T follicular helper cell (primary cell): ENCODE results near the gene ESPN.

Experiments used
- DNase-seq: peaks from one replicate; pipeline ENCODE4 v3.0.0-alpha.2; 2020; ENCODE audit warnings: low read depth

Gene ESPN

DNA sequence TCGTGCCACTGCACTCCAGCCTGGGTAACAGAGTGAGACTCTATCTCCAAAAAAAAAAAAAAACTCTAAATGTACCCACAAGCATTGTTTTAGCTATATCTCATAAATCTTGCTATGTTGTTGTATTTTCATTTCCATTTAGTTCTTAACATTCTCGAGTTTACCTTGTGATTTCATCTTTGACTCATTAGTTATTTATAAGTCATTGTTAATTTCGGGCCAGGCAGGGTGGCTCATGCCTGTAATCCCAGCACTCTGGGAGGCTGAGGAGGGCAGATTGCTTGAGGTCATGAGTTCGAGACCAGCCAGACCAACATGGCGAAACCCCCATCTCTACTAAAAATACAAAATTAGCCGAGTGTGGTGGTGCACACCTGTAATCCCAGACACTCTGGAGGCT, 16.6 kb upstream of the ESPN start:
- no peak for DNase-seq

DNA sequence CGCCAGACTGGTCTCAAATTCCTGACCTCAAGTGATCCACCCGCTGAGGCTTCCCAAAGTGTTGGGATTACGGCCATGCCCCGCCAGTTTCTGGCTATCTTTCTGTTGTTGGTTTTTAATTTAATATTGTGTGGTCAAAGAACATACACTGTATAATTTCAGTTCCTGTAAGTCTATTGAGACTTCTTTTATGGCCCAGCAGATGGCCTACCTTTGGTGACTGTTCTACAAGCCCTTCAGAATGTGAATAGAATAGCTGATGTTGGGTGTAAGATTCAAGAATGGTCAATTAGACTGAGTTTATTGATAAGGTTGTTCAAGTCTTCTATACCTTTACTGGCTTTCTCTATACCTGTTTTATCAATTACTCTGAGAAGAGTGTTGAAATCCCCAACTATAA, 15.5 kb upstream of the ESPN start:
- no peak for DNase-seq

DNA sequence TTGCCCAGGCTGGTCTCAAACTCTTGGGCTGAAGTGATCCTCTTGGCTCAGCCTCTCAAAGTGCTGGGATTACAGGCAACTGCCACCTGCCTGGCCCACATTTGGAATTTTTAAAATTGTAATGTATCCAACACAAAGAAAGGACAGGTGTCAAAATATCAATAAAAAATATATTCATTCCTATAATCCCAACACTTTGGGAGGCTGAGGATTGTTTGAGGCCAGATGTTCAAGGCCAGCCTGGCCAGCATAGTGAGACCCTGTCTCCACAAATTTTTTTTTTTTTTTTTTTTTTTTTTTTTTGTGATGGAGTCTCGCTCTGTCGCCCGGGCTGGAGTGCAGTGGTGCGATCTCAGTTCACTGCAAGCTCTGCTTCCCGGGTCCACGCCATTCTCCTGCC, 14.8 kb upstream of the ESPN start:
- DNase-seq, result no peak

DNA sequence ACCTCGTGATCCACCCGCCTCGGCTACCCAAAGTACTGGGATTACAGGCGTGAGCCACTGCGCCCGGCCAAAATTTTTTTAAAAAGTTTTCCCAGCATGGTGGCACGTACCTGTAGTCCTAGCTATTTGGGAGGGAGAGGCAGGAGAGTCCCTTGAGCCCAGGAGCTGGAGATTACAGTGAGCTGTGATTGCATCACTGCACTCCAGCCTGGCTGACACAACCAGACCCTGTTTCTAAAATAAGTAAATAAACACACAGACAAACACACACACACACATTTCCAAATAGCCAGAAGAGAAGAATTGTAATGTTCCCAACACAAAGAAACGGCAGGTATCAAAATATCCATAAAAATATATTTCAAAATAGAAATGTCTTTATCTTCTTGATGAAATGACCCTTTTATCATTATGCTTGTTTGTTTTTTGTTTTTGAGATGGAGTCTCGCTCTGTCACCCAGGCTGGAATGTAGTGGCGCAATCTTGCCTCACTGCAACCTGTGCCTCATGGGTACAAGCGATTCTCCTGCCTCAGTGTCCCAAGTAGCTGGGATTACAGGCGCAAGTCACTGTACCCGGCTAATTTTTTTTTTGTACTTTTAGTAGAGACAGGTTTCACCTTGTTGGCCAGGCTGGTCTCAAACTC, 14.2 kb upstream of the ESPN start:
- no peak for DNase-seq

DNA sequence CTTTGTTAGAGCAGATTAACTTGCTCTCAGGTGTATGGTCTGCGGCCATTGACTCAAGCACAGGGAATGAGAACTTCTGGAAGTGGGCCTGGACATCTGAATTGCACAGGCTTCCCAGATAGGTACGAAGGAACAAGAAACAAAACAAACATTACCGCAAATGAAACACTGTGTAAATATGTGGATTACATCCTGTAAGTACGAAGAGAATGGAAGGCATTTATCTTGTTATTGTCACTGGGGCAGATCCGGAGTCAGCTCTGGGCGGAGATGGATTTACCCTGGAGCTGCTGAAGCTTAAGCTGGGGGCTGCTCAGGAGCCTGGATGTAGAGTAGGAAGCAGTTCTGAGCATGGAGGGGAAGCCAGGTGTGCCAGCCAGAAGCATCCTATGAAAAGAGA, 11.7 kb upstream of the ESPN start:
- DNase-seq, result no peak

DNA sequence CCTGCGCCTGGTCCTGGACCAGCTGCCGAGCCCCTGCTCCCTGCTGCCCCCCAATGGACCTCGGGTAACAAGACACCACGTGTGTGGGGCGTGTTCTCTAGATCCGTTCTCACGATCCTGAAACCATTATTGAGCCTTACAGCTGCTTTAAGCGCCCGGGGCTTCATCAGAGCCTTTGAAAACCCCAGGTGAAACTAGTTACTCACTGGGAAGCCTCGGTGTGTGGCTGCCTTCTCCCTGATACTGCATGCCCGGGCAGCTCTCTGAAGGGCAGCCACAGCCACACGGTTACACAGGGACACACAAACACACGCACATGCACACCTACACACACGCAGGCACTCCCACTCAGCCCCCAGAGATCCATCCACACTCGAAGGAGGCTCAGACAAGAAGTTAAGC, 10.1 kb upstream of the ESPN start:
- peak; percentile 16 for DNase-seq

DNA sequence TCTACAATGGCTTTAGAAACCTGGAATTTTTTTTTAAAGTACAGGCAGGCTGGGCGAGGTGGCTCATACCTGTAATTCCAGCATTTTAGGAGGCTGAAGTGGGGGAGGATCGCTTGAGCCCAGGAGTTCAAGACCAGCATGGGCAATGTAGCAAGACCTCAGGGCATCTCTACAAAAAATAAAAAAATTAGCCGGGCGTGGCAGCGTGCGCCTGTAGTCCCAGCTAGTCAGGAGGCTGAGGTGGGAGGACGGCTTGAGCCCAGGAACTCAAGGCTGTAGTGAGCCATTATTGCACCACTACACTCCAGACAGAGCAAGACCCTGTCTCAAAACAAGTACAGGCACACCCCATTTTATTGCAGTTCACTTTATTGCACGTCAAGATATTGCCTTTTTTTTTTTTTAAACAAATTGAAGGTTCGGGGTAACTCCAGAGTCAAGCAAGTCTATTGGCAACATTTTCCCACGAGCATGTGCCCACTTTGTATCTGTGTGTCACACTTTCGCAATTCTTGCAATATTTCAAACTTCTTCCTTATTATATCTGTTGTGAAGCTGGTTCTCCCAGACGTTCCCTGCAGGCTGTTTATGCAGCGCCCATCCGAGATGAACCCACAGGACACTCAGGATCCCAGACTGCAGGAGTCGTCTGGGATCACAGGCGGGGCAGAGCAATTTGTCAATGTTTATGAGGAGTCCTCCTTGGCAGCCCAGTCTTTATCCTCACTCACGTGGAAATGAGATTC, 9.5 kb upstream of the ESPN start:
- DNase-seq, result no peak

DNA sequence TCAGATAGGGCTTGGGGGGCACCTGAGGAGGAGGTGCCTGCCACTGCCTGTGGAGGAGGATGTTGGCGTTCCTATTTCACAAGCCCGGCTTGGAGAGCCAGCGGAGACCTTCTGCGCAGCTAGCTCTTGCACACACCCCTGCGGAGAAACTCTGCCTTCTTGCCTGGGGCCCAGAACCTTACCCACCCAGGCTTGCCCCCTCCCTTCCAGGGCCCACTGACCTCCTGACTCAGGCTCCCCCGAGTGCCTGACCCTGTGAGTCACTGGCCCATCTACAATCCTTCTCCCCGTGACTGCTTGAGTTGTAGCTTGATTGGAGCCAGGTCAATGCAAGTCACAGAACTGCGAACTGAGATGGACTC, 8.3 kb upstream of the ESPN start:
- no peak for DNase-seq

DNA sequence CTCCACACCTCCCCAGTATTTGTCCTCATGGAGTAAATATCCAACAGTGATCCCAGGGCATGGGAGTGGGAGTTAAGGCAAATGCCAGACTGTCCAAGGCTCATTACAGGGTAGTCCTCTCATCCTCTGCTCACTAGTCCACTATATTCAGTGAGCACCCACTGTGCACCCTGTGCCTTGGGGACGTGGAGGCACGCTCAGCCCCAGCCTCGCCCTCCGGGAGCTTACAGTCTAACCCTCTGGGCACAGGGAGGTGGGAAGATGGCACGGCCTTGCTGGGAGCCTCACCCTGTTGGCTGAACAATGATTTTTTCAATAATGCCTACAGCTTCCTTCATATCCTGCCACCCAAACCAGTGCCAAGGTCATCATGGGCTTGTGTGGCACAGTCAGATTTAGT, 7.7 kb upstream of the ESPN start:
- no peak for DNase-seq

DNA sequence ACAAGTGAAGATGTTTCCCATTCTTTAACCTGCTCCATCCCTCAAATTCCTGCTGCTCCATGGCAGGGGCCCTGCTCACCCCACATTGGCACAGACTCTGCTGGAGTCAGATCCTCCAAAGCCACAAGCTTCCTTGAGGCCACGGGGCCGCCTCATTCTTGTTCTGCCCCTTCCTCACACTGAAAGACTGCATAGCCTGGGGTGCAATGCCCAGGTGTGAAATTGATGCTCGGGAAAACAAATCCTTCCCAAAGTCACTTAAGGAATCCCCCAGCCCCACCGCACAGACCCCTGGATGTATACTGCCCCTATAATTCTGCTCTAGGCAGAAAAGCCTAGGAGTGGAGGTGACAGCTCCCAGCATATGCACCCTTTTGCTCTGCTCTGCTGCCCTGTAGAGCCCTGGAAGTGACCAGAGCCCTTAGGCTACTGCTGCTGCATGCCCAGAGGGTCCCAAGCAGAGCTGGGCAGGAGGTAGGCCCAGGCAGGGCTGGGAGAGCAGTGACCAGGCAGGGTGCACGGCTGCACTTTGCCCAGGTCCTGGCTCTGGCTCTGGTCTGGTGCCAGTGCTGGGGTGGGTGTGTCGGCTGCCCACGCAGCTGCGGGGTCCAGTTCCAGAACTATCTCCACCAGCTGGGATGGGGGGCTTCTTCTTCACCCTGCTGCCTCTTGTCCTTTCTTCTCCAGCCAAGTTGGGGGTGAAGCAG, 6.5 kb upstream of the ESPN start:
- DNase-seq, result no peak

DNA sequence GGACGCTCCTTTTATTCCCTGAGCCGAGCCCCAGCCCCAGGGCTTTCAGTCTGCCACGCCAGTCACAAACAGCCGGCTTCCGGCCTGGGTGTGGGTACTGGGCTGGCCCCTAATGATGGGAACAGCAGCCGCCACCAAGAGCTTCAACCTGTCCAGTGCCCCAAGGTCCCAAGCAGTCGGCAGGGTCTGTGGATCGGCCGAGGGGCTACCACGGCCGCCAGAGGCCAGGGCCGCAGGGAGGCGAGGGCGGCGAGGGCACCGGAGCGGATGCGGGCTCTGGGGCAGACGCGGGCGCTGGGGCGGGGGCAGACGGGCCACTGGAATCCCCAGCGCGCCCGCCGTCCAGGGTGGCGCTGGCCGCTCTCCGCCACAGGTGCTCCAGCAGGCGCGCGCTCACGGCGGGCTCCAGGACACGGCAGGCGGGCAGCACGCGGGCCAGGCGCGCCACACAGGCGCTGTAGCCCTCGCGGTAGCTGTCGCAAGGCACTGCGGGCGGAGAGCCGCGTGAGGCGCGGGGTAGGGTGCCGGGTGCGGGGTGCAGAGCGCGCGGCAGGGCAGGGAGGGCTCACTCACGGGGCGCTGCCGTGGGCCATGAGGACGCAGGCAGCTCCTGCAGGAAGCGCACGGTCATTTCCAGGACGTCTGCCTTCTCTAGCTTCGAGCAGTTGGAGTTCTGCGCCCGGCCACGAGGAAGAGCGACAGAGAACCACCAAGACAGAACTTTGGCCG, 5.7 kb upstream of the ESPN start:
- DNase-seq, result no peak

DNA sequence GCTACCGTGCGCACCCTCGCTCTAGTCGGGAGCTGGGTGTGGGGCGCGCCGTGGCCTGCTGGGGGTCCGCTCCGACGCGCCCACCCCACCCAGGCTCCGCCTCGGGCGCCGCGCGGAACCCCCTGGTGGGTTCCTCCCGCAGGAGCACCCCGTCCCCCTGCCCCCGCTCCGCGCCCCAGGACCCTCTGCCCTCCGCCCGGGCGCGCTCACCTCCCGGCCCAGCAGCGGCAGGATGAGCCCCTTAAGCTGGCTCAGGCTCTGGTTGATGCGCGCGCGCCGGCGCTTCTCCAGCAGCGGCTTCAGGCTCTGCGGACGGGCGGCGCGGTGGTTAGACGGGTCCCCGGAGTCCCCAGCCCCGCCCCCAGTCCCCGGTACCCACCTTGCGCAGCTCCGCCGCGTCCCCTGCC, 5.2 kb upstream of the ESPN start:
- DNase-seq, result no peak

DNA sequence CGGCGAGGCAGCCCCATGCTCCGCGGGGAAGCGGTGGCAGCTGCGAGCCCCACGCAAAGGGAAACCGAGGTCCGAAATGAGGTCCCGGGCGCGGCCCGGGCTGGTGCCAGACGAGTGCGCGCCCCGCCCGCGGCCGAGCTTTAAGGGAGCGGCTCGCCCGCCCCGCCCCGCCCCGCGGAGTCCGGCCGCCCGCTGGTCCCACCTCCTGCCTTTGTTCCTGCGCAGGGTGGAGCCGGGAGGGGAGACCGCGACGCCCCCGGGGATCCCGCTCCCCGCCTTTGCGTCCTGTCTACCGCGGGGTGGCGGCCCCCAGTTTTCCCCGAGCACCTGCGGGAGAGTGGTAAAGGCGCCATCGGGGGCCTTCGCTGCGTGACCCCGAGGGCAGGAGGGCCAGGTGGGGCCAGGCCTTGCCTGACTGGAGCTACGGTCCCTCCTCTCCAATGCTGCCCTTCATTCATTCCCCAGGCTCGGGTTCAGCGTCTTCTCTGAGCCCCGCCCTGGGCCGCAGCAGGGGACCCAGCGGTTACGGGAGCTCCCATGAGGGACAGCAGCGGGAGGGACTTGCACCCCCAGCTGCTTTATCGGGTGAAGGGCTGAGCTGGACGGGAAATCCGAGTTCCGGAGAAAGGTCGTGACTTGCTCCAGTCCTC, 4.6 kb upstream of the ESPN start, which contains the start of gene HES2:
Gene HES2, minus strand, starts transcription at position 116 of the 650 bp plus-strand sequence. Its CDS starts 99 bp downstream, at position 17.
- DNase-seq, result no peak

DNA sequence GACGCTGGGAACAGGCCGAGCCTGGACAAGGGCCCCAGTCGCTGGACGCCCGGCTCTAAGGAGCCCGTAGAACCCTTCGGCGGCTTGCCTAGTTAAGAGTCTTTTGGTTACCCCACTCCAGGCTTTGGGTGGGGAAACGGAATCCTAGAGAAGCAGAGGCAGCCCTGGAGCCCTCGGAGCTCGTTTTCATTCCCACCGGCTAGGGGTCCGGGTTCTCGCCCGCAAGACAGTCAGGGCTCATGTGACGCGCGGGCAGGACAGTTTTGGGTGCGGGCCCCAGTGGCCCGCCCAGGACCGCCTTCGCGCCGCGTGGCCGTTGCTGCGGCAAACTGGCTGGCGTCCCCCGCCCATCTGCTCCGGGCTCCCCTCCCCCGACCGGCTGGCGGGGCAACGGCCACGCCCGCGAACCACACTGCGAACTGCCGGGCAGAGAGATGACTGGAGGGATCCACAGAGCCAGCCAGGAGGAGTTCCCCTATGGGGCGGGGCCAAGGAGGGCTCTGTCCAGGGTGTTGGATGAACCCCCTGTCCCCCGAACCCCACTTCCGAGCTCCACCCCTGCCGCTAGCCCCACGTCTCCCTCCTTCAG, 4.0 kb upstream of the ESPN start:
- no peak for DNase-seq

DNA sequence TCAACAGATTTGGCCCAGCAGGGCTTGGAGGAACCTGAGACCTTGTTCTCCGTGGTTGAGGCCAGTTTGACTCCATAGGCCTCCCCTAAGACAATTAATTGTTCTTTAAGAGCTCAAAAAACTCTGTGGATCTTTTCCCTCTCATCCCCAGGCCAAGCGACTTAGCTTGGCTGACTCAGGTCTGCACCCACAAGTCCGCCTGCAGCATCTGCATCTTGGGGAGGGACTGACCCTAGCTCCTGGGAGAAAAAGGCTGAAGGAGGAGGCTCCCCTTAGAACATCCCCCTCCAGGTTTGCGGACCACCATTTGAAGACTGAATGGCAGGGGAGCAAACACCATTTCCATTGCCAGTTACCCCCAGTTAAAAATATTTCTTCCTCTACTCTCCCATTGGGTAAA, 3.3 kb upstream of the ESPN start:
- no peak for DNase-seq

DNA sequence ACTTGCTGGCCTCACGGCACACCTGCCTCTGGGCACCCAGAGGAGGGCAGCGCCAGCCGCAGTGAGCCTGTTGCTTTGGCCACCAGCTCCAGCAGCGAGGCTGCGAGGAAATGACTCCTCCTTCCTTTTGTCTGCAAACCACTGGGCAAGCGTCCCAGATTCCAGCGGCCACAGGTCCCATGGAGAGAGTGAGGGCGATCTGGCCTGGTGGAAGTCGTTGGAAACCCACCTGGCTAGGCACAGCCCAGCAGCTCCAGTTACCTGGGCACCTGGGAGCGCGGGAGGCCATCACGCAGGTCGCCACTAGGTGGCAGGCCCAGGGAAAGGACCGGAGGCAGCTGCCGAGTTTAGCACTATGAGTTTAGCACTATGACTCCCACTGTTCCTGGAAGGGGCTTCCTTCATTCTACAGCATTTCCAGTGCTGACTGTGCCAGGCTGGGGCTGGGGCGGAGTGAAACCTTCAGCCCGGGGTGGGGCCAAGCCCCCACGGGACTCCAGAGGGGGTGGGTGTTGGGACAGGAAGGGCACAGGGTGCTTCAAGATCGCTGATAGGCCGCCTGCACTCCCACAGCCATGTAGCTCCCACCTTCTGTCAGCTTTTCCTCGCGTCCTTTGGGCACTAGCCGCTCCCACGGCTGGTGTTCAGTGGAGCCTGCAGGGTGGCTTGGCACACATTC, 1.1 kb upstream of the ESPN start:
- peak; percentile 57 for DNase-seq

DNA sequence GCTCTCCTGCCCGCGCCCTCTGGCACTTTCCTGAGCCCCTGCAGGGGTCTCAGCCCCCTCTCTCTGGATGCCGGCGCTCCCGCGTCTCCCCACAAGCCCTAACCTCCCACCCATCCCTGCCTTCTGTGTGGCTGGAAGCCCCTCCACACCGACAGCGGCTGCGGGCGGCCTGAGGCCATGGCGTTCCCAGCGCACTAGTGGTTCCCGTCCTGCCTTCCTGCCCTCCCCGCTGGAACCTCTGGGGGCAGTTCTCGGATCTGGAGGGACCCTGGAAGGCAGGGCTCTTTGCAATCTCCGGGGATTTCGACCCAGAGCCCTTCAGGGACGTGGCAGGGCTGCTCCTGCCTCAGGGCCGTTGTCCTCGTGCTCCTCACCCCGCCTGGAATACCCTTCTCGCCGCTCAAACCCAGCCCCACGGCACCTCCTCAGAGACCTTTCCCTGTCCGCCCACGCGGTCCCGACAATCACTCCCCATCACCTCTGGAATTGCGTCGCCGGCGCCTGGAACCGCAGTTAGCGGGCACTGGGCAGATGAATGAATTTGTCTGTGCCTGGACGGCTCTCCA, 493 bp upstream of the ESPN start:
- no peak for DNase-seq

DNA sequence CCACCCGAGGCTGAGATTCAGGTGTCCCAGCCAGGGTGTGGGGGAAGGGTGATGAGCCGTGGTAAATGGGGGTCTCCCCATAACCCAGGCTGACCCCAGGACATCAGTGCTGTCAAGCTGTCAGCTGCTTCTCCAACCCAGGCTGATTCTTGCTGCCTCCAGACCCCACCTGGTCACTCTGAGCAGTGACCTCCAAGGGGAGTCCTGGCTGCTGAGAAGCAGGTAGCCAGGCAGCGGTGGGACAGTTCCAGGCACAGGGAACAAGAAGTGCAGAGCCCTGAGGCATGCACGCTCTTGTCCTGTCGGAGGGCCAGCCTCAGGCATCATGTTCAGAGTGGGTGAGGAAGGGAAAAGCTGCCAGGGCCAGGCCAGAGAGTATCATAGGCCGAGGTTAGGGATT, 1.1 kb downstream of the ESPN start:
- no peak for DNase-seq

DNA sequence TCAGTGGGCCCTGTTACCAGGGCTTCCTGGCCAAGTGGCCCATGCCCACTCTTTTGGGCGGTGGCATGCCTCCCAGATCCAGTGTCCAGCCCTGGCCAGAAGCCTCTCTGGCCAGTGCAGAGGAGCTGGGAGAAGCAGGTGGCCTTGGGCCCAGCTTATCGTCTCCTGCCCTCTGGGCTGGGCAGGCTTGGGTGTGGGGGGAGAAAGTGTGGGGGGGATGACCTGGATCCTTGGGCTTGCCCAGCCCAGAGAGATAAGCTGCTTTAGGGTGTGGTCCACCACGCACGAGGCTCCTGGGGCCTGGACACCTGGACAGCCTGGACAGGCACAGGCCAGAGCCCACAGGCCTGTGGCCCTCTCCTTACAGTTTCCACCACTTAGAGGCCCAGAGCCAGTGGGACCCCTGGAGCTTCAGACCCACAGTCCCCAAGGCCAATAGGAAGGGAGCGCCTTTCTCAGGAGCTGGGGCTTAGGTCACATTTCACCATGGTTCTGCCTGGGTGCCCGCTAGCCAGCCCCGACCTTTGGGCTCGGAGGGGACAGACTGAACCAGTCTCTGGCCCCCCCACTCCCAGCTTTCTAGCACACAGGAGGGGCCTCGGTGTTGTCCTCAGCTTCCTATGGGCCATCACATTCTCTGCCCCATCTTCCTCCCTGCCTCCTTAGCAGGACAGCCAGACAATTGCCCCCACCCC, 1.8 kb downstream of the ESPN start:
- no peak for DNase-seq

DNA sequence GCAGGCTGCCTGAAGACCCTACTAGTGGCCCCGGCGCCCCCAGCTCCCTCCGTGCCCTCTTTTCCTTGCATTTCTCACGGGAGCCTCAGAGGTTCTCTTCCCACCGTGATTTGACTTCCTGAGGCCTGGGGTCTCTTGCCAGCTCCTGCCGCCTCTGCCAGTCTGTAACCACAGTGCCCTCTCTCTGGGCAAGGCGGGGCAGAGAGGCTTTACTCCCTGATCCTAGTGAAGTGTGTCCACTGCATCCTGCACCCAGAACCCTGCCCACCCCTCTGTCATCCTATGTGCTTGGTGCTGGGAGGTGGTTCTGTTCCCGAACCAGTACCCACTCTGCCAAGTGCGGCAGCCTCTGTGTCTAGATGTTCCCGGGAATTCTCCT, 2.4 kb downstream of the ESPN start:
- DNase-seq, result no peak
